Glutamatergic neuron (in vitro differentiated cells): ENCODE results near the gene ZC3H12A. TPM values are rescaled to one million over a fixed set of nuclear protein-coding genes. Genes with fewer than 3 reads are reported as not detected.

Experiments used
- DNase-seq: peaks from one replicate; pipeline ENCODE4 v3.0.0; 2022
- H3K27ac Mint-ChIP-seq: one replicate; pipeline ENCODE4 v1.8.0; 2020; ENCODE audit warnings: mild to moderate bottlenecking, mixed read lengths, inconsistent platforms; ENCODE audit not compliant: unreplicated experiment
- H3K27me3 Mint-ChIP-seq: one replicate; pipeline ENCODE4 v1.8.0; 2020; ENCODE audit warnings: mild to moderate bottlenecking, moderate library complexity, mixed read lengths, inconsistent platforms; ENCODE audit not compliant: unreplicated experiment
- H3K36me3 Mint-ChIP-seq: one replicate; pipeline ENCODE4 v1.8.0; 2020; ENCODE audit warnings: mild to moderate bottlenecking, mixed read lengths, inconsistent platforms; ENCODE audit not compliant: unreplicated experiment
- H3K4me1 Mint-ChIP-seq: one replicate; pipeline ENCODE4 v1.8.0; 2020; ENCODE audit warnings: mild to moderate bottlenecking, low read depth, mixed read lengths, inconsistent platforms; ENCODE audit not compliant: unreplicated experiment
- H3K4me3 Mint-ChIP-seq: one replicate; pipeline ENCODE4 v1.8.0; 2020; ENCODE audit warnings: mild to moderate bottlenecking, mixed read lengths, inconsistent platforms; ENCODE audit not compliant: unreplicated experiment
- H3K9me3 Mint-ChIP-seq: one replicate; pipeline ENCODE4 v1.8.0; 2020; ENCODE audit warnings: mild to moderate bottlenecking, moderate library complexity, mixed read lengths, inconsistent platforms; ENCODE audit not compliant: unreplicated experiment
- CTCF ChIP-seq: fragments of 200-600 bp; sonication (generic); IDR thresholded peaks from one replicate; pipeline ENCODE4 v1.5.0; 2021; ENCODE audit not compliant: partially characterized antibody, unreplicated experiment
- microRNA-seq: library from miRNA; unstranded; fragments of <30 nt; microRNA quantifications from one replicate; pipeline ENCODE4, GENCODE V29; 2020; ENCODE audit not compliant: unreplicated experiment
- total RNA-seq: library from RNA; stranded (reverse); fragmentation: NEBNext Ultra II Directional; extraction: Animal tissue kit (Norgen Biotek cat#: 25700); gene quantifications from one replicate; pipeline ENCODE4 v1.2.1, GENCODE V29; 2021; ENCODE audit not compliant: unreplicated experiment

Gene ZC3H12A
- total RNA-seq, 1 donor from 2014 or later, result 1.3 TPM

- Mint-ChIP-seq H3K4me3 (no peak overlapping the region), H3K36me3 (no peaks in the 10 kb centered on the region), H3K27me3 (no peaks in the 10 kb centered on the region), H3K4me1 (no peaks in the 10 kb centered on the region), H3K27ac (no peak overlapping the region), H3K9me3 (no peaks in the 10 kb centered on the region)
- no peak for TF ChIP-seq CTCF
- DNase-seq, result no peak
Observed at GRCh38 chr1:37533317-37534093, 59.1 kb downstream of the ZC3H12A start.

Small RNA genes within 50 kb of the gene (microRNA-seq; reads per million reads assigned to microRNA genes)
- gene MIR5581 (0.96 reads per million), gene MIR6732 (1.2 reads per million)

Other genes starting within 250 kb of the ZC3H12A start
- gene MEAF6, start 40.2 kb downstream of the ZC3H12A start, total RNA-seq, result 61.5 TPM
- 20.1 TPM for gene SNIP1, start 79.7 kb downstream of the ZC3H12A start, total RNA-seq
- 12.2 TPM for gene DNALI1, start 82.4 kb downstream of the ZC3H12A start, total RNA-seq
- gene GNL2, start 121.4 kb downstream of the ZC3H12A start, total RNA-seq, result 50.0 TPM
- not detected for gene RSPO1, start 160.3 kb downstream of the ZC3H12A start, total RNA-seq
- gene CDCA8, start 217.9 kb downstream of the ZC3H12A start, total RNA-seq, result 10.4 TPM